B cell (primary cell): ENCODE measurements around the gene COPS7B. TPM values are rescaled to one million over a fixed set of nuclear protein-coding genes. Genes with fewer than 3 reads are reported as not detected.

Source experiments
- ATAC-seq: fragments of 200-7000 bp; cut with Tn5 transposase; one replicate; pipeline ENCODE4 v1.10.0; 2021; ENCODE audit warnings: low read depth, mild to moderate bottlenecking, moderate number of reproducible peaks, moderate library complexity
- CTCF ChIA-PET: fragments of 350-600 bp; sonication (Branson Sonifier 250); formaldehyde crosslinking; loops from one replicate; lab custom pipeline; 2021; ENCODE audit warnings: antibody characterized with exemption, inconsistent platforms; lab: Charles Lee
- POLR2A ChIA-PET: fragments of 350-600 bp; sonication (Branson Sonifier 250); formaldehyde crosslinking; loops from one replicate; lab custom pipeline; 2021; ENCODE audit warnings: antibody characterized with exemption; lab: Charles Lee
- DNase-seq: peaks from one replicate; pipeline ENCODE4 v3.0.0; 2013
- H2AFZ ChIP-seq: 2 replicates; pipeline ENCODE4 v1.6.1; 2012; ENCODE audit warnings: mild to moderate bottlenecking, low read depth, low read length; ENCODE audit not compliant: insufficient read depth, poor library complexity, severe bottlenecking
- H3K27ac ChIP-seq, 2 donors: 1 replicate in 1 of 2; 2 replicates in 1 of 2; pipeline ENCODE4 v1.5.1; 2012 to 2013; ENCODE audit warnings: low read length in 2 of 2, mild to moderate bottlenecking in 2 of 2, moderate library complexity in 1 of 2
- H3K27me3 ChIP-seq, 4 experiments: fragments of 200-600 bp in 1 of 4; sonication (generic) in 1 of 4; replicated peaks in 1 of 4; 1 replicate in 2 of 4; 2 replicates in 2 of 4; pipeline versions ENCODE4 v1.6.1 to v1.7.0; 2013 to 2016; ENCODE audit warnings: low read length in 3 of 4, mild to moderate bottlenecking in 2 of 4, mixed read lengths in 1 of 4, moderate library complexity in 1 of 4; ENCODE audit not compliant: insufficient read depth in 4 of 4, control insufficient read depth in 3 of 4; ENCODE audit errors: control extremely low read depth in 1 of 4
- H3K36me3 ChIP-seq, 2 experiments: replicated peaks in 1 of 2; 1 replicate in 1 of 2; 2 replicates in 1 of 2; pipeline versions ENCODE4 v1.6.1 to v1.7.1; 2013; ENCODE audit warnings: low read length in 1 of 2; ENCODE audit not compliant: insufficient read depth in 2 of 2, control insufficient read depth in 1 of 2; ENCODE audit errors: control extremely low read depth in 1 of 2, extremely low read depth in 1 of 2
- H3K4me1 ChIP-seq, 2 donors: fragments of 200-600 bp in 1 of 2; sonication (generic) in 1 of 2; 1 replicate in 1 of 2; 2 replicates in 1 of 2; pipeline versions ENCODE4 v1.5.1 to v1.6.1; 2013 to 2017; ENCODE audit warnings: low read length in 2 of 2; ENCODE audit not compliant: control insufficient read depth in 2 of 2, insufficient read depth in 2 of 2
- H3K4me2 ChIP-seq: replicated peaks from 2 replicates; pipeline ENCODE3; 2012; ENCODE audit warnings: mild to moderate bottlenecking, low read depth, low read length; ENCODE audit not compliant: poor library complexity, severe bottlenecking
- H3K4me3 ChIP-seq, 5 experiments: fragments of 200-600 bp in 1 of 5; sonication (generic) in 1 of 5; 1 replicate in 3 of 5; 2 replicates in 2 of 5; pipeline versions ENCODE4 v1.5.1 to v1.7.0; 2011 to 2016; ENCODE audit warnings: low read length in 4 of 5, mild to moderate bottlenecking in 4 of 5, low read depth in 2 of 5, control low read depth in 1 of 5, moderate library complexity in 1 of 5; ENCODE audit not compliant: insufficient read depth in 1 of 5; ENCODE audit errors: control extremely low read depth in 1 of 5, extremely low read depth in 1 of 5
- H3K79me2 ChIP-seq: fragments of 200-600 bp; sonication (generic); one replicate; pipeline ENCODE4 v1.6.0; 2016; ENCODE audit warnings: low read length; ENCODE audit not compliant: control insufficient read depth, insufficient read depth
- H3K9ac ChIP-seq: fragments of 200-600 bp; sonication (generic); 2 replicates; pipeline ENCODE4 v1.6.1; 2017; ENCODE audit warnings: mild to moderate bottlenecking, low read length, moderate library complexity
- H3K9me3 ChIP-seq, 3 donors: one replicate each; pipeline versions ENCODE4 v1.6.1 to v1.7.1; 2013; ENCODE audit warnings: low read length in 2 of 3; ENCODE audit not compliant: control insufficient read depth in 2 of 3, insufficient read depth in 1 of 3; ENCODE audit errors: control extremely low read depth in 1 of 3
- H4K20me1 ChIP-seq: 2 replicates; pipeline ENCODE4 v1.6.0; 2012; ENCODE audit warnings: mild to moderate bottlenecking, low read length; ENCODE audit not compliant: insufficient read depth, control insufficient read depth, poor library complexity, severe bottlenecking
- H3K27ac Mint-ChIP-seq: one replicate; pipeline ENCODE4 v1.8.0; 2021; ENCODE audit warnings: mixed read lengths
- H3K27me3 Mint-ChIP-seq: one replicate; pipeline ENCODE4 v1.8.0; 2021; ENCODE audit warnings: mixed read lengths
- H3K4me1 Mint-ChIP-seq: one replicate; pipeline ENCODE4 v1.8.0; 2021; ENCODE audit warnings: mixed read lengths
- H3K4me3 Mint-ChIP-seq: one replicate; pipeline ENCODE4 v1.8.0; 2021; ENCODE audit warnings: mixed read lengths
- H3K9me3 Mint-ChIP-seq: one replicate; pipeline ENCODE4 v1.8.0; 2022; ENCODE audit warnings: mixed read lengths; ENCODE audit not compliant: insufficient read depth
- EZH2 ChIP-seq: IDR thresholded peaks from 2 replicates; pipeline ENCODE4 v1.6.1; 2012; ENCODE audit warnings: borderline replicate concordance, low read depth, mild to moderate bottlenecking, moderate library complexity, low read length; ENCODE audit not compliant: insufficient read depth, poor library complexity, severe bottlenecking
- WGBS: methylation state at CpG from one replicate; pipeline ENCODE4 v1.1.5; 2013; ENCODE audit warnings: missing lambda C conversion rate; ENCODE audit not compliant: insufficient coverage; 5-methylcytosine and 5-hydroxymethylcytosine counted together
- intact Hi-C: fragments of 100-400 bp; cut with micrococcal nuclease; formaldehyde crosslinking; loops from one replicate; pipeline ENCODE4 v1.10.0; 2022
- polyA plus RNA-seq: library from polyadenylated mRNA; depleted of rRNA; stranded (reverse); fragments of >200 nt; gene quantifications from 2 replicates; pipeline ENCODE4 v1.2.3, GENCODE V29; 2012
- total RNA-seq, 2 donors: library from RNA; stranded (reverse); fragments of 120-200 nt in 1 of 2; gene quantifications; 1 replicate in 1 of 2; 2 replicates in 1 of 2; pipeline versions ENCODE4 v1.2.3 to v1.2.4, GENCODE V29; 2013 to 2022
- TF ChIP-seq, protein P1 (sequence below): fragments of 200-600 bp; IDR thresholded peaks from one replicate; pipeline ENCODE4 v1.8.0; 2022; ENCODE audit warnings: antibody characterized with exemption, mild to moderate bottlenecking

Gene COPS7B
- total and polyA plus RNA-seq, 2 donors (not counting 1 experiment from before 2014, with no cell fraction given), result 52.7 to 70.8 TPM

DNA sequence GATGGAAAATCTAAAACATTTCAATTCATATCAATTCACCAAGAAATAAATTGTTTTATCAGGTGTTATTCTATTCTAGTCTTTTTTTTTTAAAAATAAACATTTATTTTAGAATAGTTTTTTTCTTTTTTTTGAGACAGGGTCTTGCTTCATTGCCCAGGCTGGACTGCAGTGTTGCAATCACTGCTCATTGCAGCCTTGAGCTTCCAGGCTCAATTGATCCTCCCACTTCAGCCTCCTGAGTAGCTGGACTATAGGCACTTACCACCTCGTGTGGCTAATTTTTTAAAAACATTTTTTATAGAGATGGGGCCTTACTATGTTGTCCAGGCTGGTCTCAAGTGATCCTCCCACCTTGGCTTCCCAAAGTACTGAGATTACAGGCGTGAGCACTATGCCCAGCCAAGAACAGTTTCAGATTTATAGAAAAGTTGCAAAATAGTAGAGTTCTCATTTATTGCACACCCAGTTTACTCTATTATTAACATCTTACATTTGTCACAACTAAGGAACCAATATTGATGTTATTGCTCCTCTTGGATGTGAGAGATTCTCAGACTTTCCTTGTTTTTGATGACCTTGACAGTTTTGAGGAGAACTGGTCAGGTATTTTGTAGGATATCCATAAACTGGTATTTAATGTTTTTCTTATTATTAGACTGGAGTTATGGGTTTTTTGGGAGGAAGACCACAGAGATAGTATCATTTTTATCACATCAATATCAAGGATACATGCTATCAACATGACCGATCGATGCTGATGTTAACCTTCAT is 35.0 kb upstream of the COPS7B start:
- H3K27me3 Mint-ChIP-seq, result no peaks in the 10 kb centered on the region
- Histone ChIP-seq H3K9ac (no peak overlapping the region), H3K27me3 (no peaks in the 10 kb centered on the region), H3K27ac (no peak overlapping the region), H3K9me3 (no peaks in the 10 kb centered on the region), H4K20me1 (no peaks in the 10 kb centered on the region), H3K36me3 (no peaks in the 10 kb centered on the region), H3K79me2 (no peaks in the 10 kb centered on the region), H2AFZ (no peak overlapping the region), H3K4me1 (no peaks in the 10 kb centered on the region), H3K4me3 (no peak overlapping the region), H3K4me2 (no peak overlapping the region)
- no peaks in the 10 kb centered on the region for H3K9me3 Mint-ChIP-seq
- no peak overlapping the region for H3K4me3 Mint-ChIP-seq
- CTCF ChIA-PET, result no interaction called here
- no peak overlapping the region for H3K27ac Mint-ChIP-seq
- POLR2A ChIA-PET, result interaction anchor here (0.7 kb wide), 1 partner anchor 89 kb away, joined by 6 read pairs; no protein-coding TSS in a partner anchor
- intact Hi-C loops, result no loop called here
- H3K4me1 Mint-ChIP-seq, result no peaks in the 10 kb centered on the region
- no peak for DNase-seq
- TF ChIP-seq, protein P1, sequence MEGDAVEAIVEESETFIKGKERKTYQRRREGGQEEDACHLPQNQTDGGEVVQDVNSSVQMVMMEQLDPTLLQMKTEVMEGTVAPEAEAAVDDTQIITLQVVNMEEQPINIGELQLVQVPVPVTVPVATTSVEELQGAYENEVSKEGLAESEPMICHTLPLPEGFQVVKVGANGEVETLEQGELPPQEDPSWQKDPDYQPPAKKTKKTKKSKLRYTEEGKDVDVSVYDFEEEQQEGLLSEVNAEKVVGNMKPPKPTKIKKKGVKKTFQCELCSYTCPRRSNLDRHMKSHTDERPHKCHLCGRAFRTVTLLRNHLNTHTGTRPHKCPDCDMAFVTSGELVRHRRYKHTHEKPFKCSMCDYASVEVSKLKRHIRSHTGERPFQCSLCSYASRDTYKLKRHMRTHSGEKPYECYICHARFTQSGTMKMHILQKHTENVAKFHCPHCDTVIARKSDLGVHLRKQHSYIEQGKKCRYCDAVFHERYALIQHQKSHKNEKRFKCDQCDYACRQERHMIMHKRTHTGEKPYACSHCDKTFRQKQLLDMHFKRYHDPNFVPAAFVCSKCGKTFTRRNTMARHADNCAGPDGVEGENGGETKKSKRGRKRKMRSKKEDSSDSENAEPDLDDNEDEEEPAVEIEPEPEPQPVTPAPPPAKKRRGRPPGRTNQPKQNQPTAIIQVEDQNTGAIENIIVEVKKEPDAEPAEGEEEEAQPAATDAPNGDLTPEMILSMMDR, result no peak
- no peak for TF ChIP-seq EZH2
- no CpG with 5 or more reads among the region's 4 CpGs for WGBS
- no peak for ATAC-seq

DNA sequence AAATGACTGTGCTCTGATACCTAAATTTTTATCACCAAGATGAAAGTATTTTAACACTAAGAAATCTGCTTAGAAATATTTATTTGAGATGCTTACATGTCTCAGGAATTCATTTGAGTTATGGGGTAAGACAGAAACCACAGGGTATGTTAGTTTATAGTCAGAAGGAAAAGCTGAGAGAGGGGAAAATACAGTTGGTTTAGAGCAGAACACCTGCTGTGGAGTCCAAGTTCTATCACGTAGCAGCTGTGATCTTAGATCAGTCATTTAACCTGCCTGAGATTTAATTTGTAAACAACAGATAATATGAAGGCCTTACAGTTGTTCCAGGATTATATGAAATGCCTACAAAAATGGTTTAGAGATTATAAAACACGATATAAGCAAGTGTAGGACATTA is 34.2 kb upstream of the COPS7B start:
- Histone ChIP-seq H3K9ac (no peak overlapping the region), H3K27ac (no peak overlapping the region), H3K4me1 (no peaks in the 10 kb centered on the region), H4K20me1 (no peaks in the 10 kb centered on the region), H3K4me3 (no peak overlapping the region), H3K79me2 (no peaks in the 10 kb centered on the region), H3K9me3 (no peaks in the 10 kb centered on the region), H3K36me3 (no peaks in the 10 kb centered on the region), H3K4me2 (no peak overlapping the region), H2AFZ (no peak overlapping the region), H3K27me3 (no peaks in the 10 kb centered on the region)
- H3K27ac Mint-ChIP-seq, result no peak overlapping the region
- ChIA-PET CTCF (no interaction called here), POLR2A (no interaction called here)
- H3K4me3 Mint-ChIP-seq, result no peak overlapping the region
- no peak for TF ChIP-seq EZH2
- TF ChIP-seq, protein P1, result no peak
- no CpG with 5 or more reads among the region's 2 CpGs for WGBS
- H3K4me1 Mint-ChIP-seq, result no peaks in the 10 kb centered on the region
- no peaks in the 10 kb centered on the region for H3K9me3 Mint-ChIP-seq
- ATAC-seq (no peak), DNase-seq (no peak)
- H3K27me3 Mint-ChIP-seq, result no peaks in the 10 kb centered on the region
- intact Hi-C loops, result no loop called here
